HL-60 (cell line): ENCODE results near the gene AFTPH.

Source experiments
- CTCF ChIP-seq: IDR thresholded peaks from one replicate; pipeline ENCODE4 v1.5.1; 2011; ENCODE audit warnings: low read length, control low read depth, inconsistent platforms; ENCODE audit not compliant: insufficient read depth
- POLR2AphosphoS5 ChIP-seq: IDR thresholded peaks from 2 replicates; pipeline ENCODE4 v1.6.1; 2012; ENCODE audit warnings: low read depth

GRCh38 chr2:64602436-64602835 is 78.3 kb downstream of the AFTPH start:
- TF ChIP-seq CTCF (no peak), POLR2AphosphoS5 (no peak)
